Heart right ventricle (tissue), 16 donors: Measurements from ENCODE around the gene BCKDHB. TPM values are rescaled to one million over a fixed set of nuclear protein-coding genes. Genes with fewer than 3 reads are reported as not detected.

Source experiments
- ATAC-seq, 8 donors: fragments of 200-7000 bp; cut with Tn5 transposase; one replicate each; pipeline ENCODE4 v1.9.1; 2020; ENCODE audit warnings: mild to moderate bottlenecking in 8 of 8, moderate library complexity in 8 of 8, moderate number of reproducible peaks in 1 of 8
- DNase-seq, 2 donors: peaks; one replicate each; pipeline ENCODE4 v3.0.0-alpha.2; 2020
- H3K27ac ChIP-seq, 10 donors: fragments of 200-600 bp; sonication (generic) in 2 of 10; one replicate each; pipeline versions ENCODE4 v1.5.0 to v1.8.0; 2020 to 2022; ENCODE audit warnings: mild to moderate bottlenecking in 3 of 10
- H3K27me3 ChIP-seq, 7 donors: fragments of 200-600 bp; one replicate each; pipeline ENCODE4 v1.8.0; 2021 to 2022; ENCODE audit warnings: mild to moderate bottlenecking in 2 of 7
- H3K36me3 ChIP-seq, 9 donors: fragments of 200-600 bp; sonication (generic) in 1 of 9; one replicate each; pipeline versions ENCODE4 v1.5.0 to v1.8.0; 2020 to 2022; ENCODE audit warnings: mild to moderate bottlenecking in 2 of 9
- H3K4me1 ChIP-seq, 9 donors: fragments of 200-600 bp; sonication (generic) in 1 of 9; one replicate each; pipeline versions ENCODE4 v1.5.0 to v1.8.0; 2020 to 2022; ENCODE audit warnings: mild to moderate bottlenecking in 4 of 9
- H3K4me3 ChIP-seq, 10 donors: fragments of 200-600 bp; sonication (generic) in 2 of 10; one replicate each; pipeline versions ENCODE4 v1.5.0 to v1.8.0; 2020 to 2022; ENCODE audit warnings: mild to moderate bottlenecking in 7 of 10, moderate library complexity in 2 of 10
- H3K9me3 ChIP-seq, 11 donors: fragments of 200-600 bp in 10 of 11; sonication (generic) in 2 of 11; one replicate each; pipeline versions ENCODE4 v1.5.0 to v1.8.0; 2013 to 2022; ENCODE audit warnings: mild to moderate bottlenecking in 2 of 11, control low read depth in 1 of 11, moderate library complexity in 1 of 11
- CTCF ChIP-seq, 9 donors: fragments of 200-600 bp; sonication (generic) in 2 of 9; IDR thresholded peaks; one replicate each; pipeline versions ENCODE4 v1.5.0 to v1.8.0; 2021 to 2022; ENCODE audit warnings: antibody characterized with exemption in 9 of 9, mild to moderate bottlenecking in 5 of 9, moderate library complexity in 1 of 9
- WGBS, 2 donors: extraction: QIAGEN DNeasy Blood & Tissue Kit; methylation state at CpG; one replicate each; pipeline ENCODE4 v1.1.7; 2013; ENCODE audit warnings: inconsistent platforms in 1 of 2; 5-methylcytosine and 5-hydroxymethylcytosine counted together
- intact Hi-C, 10 donors: fragments of 100-400 bp; cut with DNase I; formaldehyde crosslinking; loops; one replicate each; pipeline versions ENCODE4 v1.11.1 to v1.14.2; 2022
- polyA plus RNA-seq, 2 donors: library from polyadenylated mRNA; stranded (reverse); fragments of 200-250 nt; gene quantifications; one replicate each; pipeline ENCODE4 v1.2.3, GENCODE V29; 2013
- total RNA-seq, 10 donors: library from RNA; stranded (reverse); fragmentation: NEBNext Ultra II Directional in 3 of 10; extraction: Animal tissue kit (Norgen Biotek cat#: 25700) in 3 of 10; gene quantifications; one replicate each; pipeline versions ENCODE4 v1.2.1 to v1.2.4, GENCODE V29; 2021 to 2023
- donor health status: Arrhythmogenic right ventricular cardiomyopathy.
- donor health status: ischemic (EF 13 %, LVEDD 7.1; RV severe dilation, severe dysfunction).
- donor health status: healthy with polysubstance abuse.
- donor health status: DM: no; HTN: yes; CAD: no.
- donor health status: DM: no; HTN: no; CAD: no.
- donor health status: ischemic (EF 25% LVEDD 6.9; RV normal size, moderate dysfunction).
- donor health status: ischemic (EF 25% LVEDD 5.7; RV mildly dilated, moderate dysfunction).
- donor health status: healthy.
- donor health status: DM: yes; HTN: yes; CAD: no.
- donor health status: Ischemic cardiomyopathy.
- donor health status: ischemic (EF 35%, LVEDD 5.7; RV mildly dilated, moderate dysfunction).
- donor health status: nonischemic (EF 11% LVEDD 7.7; RV severe dilation, severe dysfunction).
- donor health status: DM: yes; HTN: yes; CAD: no.
- donor health status: PGD.
- donor health status: ischemic (EF 29% LVEDD 5.4; RV normal size, mild dysfunction).
- donor health status: nonischemic (EF 23%, LVEDD 6.1; RV moderate dilation, normal function).

BCKDHB gene
- total and polyA plus RNA-seq, 12 donors, result 7.1 to 46.4 (median 31.2) TPM

GRCh38 chr6:80197986-80198385 lies 91.5 kb downstream of the BCKDHB start:
- DNase-seq (no peak), ATAC-seq (peak in 2 of 8 donors; percentile 6)
- no peaks in the 10 kb centered on the region for H3K27me3 ChIP-seq
- no peaks in the 10 kb centered on the region for H3K9me3 ChIP-seq
- 88 to 90% methylated on average over 4 of the region's 4 CpGs for WGBS, 2 donors
- H3K4me3 ChIP-seq, result no peak overlapping the region
- H3K36me3 ChIP-seq, result peaks cover 0 to 9% (median 0%) of the 10 kb centered on the region in 9 donors
- H3K4me1 ChIP-seq, result peaks cover 0 to 16% (median 0%) of the 10 kb centered on the region in 9 donors
- no peak overlapping the region for H3K27ac ChIP-seq
- intact Hi-C loops, result loop anchor here in 1 of 10 donors (5.0 kb wide), 1 partner anchor 1044 kb away; no protein-coding TSS in a partner anchor
- TF ChIP-seq CTCF (IDR thresholded peaks at IDR 0.05), result no peak

GRCh38 chr6:80203283-80203682 lies 96.8 kb downstream of the BCKDHB start:
- DNase-seq, result no peak
- Histone ChIP-seq H3K9me3 (no peaks in the 10 kb centered on the region), H3K36me3 (peaks cover 0 to 29% (median 0%) of the 10 kb centered on the region in 9 donors), H3K27me3 (no peaks in the 10 kb centered on the region), H3K27ac (no peak overlapping the region), H3K4me1 (no peaks in the 10 kb centered on the region), H3K4me3 (no peak overlapping the region)
- no peak for TF ChIP-seq CTCF (IDR thresholded peaks at IDR 0.05)
- WGBS, 2 donors, result 89 to 95% methylated on average over 1 of the region's 1 CpG
- intact Hi-C loops, result no loop called here
- no peak for ATAC-seq

GRCh38 chr6:80205404-80205803 lies 98.9 kb downstream of the BCKDHB start:
- TF ChIP-seq CTCF (IDR thresholded peaks at IDR 0.05), result no peak
- Histone ChIP-seq H3K4me1 (peaks cover 0 to 5% (median 4%) of the 10 kb centered on the region in 9 donors), H3K36me3 (peaks cover 0 to 29% (median 0%) of the 10 kb centered on the region in 9 donors), H3K27me3 (no peaks in the 10 kb centered on the region), H3K4me3 (no peak overlapping the region), H3K27ac (no peak overlapping the region), H3K9me3 (no peaks in the 10 kb centered on the region)
- 83% methylated on average over 4 of the region's 4 CpGs for WGBS, 2 donors
- no peak for ATAC-seq
- no peak for DNase-seq
- intact Hi-C loops, result no loop called here

DNA sequence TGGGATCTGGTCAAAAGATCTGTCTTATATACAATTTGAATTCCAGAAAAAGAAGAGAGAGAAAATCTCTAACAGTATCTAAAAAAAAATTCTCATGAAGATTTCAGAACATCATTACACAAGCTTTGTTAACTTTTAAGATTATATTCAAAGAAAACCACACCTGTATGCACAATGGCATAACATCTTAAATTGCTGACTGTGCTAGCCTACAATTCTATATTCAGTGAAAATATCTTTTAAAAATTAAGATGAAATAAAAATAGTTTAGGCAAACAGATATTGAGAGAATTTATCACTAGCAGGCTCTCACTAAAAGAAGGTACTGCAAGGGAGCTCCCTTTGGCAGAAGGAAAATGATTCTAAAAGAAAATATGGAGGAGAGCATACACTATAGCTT lies 100.3 kb downstream of the BCKDHB start:
- TF ChIP-seq CTCF (IDR thresholded peaks at IDR 0.05), result no peak
- Histone ChIP-seq H3K27me3 (no peaks in the 10 kb centered on the region), H3K9me3 (no peaks in the 10 kb centered on the region), H3K4me1 (peaks cover 0 to 18% (median 11%) of the 10 kb centered on the region in 9 donors), H3K36me3 (peaks cover 0 to 26% (median 0%) of the 10 kb centered on the region in 9 donors), H3K27ac (no peak overlapping the region), H3K4me3 (no peak overlapping the region)
- intact Hi-C loops, result no loop called here
- no peak for ATAC-seq
- no peak for DNase-seq
